ENCODE results near the gene TERT.

Gene TERT

GRCh38 chr5:1209489-1209852, 85.4 kb downstream of the TERT start:
- no peak for DNase-seq (ENCODE audit: low read depth)
- TF ChIP-seq CTCF (IDR thresholded peaks at IDR 0.05; ENCODE audit: control insufficient read depth, insufficient read depth, low read depth, low read length, missing control alignments): no peak
- H3K4me3 ChIP-seq (ENCODE audit: control insufficient read depth, low read depth, low read length): no peak overlapping the region

- peak; percentile 82 for TF ChIP-seq CTCF (IDR thresholded peaks at IDR 0.05; ENCODE audit: control insufficient read depth, insufficient read depth, low read depth, low read length, missing control alignments)
- no peak for DNase-seq (ENCODE audit: low read depth)
- no peak overlapping the region for H3K4me3 ChIP-seq (ENCODE audit: control insufficient read depth, low read depth, low read length)
Observed at GRCh38 chr5:1208743-1209488, 86.0 kb downstream of the TERT start.

GRCh38 chr5:1208221-1208742, 86.6 kb downstream of the TERT start:
- no peak overlapping the region for H3K4me3 ChIP-seq (ENCODE audit: control insufficient read depth, low read depth, low read length)
- no peak for TF ChIP-seq CTCF (IDR thresholded peaks at IDR 0.05; ENCODE audit: control insufficient read depth, insufficient read depth, low read depth, low read length, missing control alignments)
- DNase-seq (ENCODE audit: low read depth): no peak

- no peak overlapping the region for H3K4me3 ChIP-seq (ENCODE audit: control insufficient read depth, low read depth, low read length)
- DNase-seq (ENCODE audit: low read depth): no peak
- TF ChIP-seq CTCF (IDR thresholded peaks at IDR 0.05; ENCODE audit: control insufficient read depth, insufficient read depth, low read depth, low read length, missing control alignments): no peak
Observed at GRCh38 chr5:1207555-1207954, 87.3 kb downstream of the TERT start.

- TF ChIP-seq CTCF (IDR thresholded peaks at IDR 0.05; ENCODE audit: control insufficient read depth, insufficient read depth, low read depth, low read length, missing control alignments): no peak
- no peak for DNase-seq (ENCODE audit: low read depth)
- no peak overlapping the region for H3K4me3 ChIP-seq (ENCODE audit: control insufficient read depth, low read depth, low read length)
Observed at GRCh38 chr5:1206521-1207412, 88.1 kb downstream of the TERT start.

GRCh38 chr5:1205255-1206180, 89.3 kb downstream of the TERT start:
- TF ChIP-seq CTCF (IDR thresholded peaks at IDR 0.05; ENCODE audit: control insufficient read depth, insufficient read depth, low read depth, low read length, missing control alignments): no peak

More at GRCh38 chr5:1205255-1206180, 89.3 kb downstream of the TERT start:
- DNase-seq (ENCODE audit: low read depth): no peak
- no peak overlapping the region for H3K4me3 ChIP-seq (ENCODE audit: control insufficient read depth, low read depth, low read length)

Measured in AG09309 (cell line).